GM21423 (cell line): ENCODE data around the gene RASL10A.

Experiments used
- ATAC-seq: cut with Tn5 transposase; IDR thresholded peaks from one replicate; pipeline ENCODE4 v1.9.1; 2021; ENCODE audit warnings: mild to moderate bottlenecking, moderate library complexity; ENCODE audit not compliant: unreplicated experiment

RASL10A gene

GRCh38 chr22:29325356-29325755 is 9.9 kb upstream of the RASL10A start:
- no peak for ATAC-seq

GRCh38 chr22:29323641-29324040 is 8.1 kb upstream of the RASL10A start:
- no peak for ATAC-seq

DNA sequence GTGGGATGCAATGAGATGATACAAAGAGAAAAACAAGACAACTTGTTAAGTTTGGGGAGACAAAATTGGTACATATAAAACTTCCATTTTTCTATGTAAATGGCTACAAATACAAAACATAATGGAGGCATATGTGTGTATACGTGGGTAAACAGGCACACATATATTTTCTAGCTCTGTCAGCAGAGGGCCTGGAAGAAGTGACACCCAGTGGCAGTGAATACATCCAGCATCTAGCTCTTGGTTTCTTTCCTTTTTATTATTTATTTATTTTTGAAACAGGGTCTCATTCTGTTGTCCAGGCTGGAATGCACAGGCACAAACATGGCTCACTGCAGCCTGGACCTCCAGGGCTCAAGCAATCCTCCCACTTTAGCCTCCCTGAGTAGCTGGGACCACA is 5.0 kb upstream of the RASL10A start:
- ATAC-seq, result no peak

DNA sequence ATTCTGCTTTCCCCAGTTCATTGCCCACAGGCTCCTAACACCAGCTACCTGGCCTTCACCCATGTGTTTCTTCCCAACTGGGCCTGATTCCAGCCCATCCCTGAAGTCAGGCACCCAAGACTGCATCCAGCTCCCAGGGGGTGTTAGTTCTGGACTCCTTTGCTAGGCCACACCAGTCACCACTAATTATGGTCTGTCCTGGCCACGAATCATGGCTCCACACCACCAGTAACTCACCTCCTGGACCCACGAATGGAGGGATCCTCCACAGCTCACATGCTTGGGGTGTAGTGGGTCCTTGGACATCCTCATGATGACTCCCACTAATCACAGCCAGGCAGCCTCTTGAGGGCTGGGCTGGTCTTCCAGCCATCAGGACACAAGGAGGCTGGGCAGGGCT is 3.6 kb upstream of the RASL10A start:
- no peak for ATAC-seq

DNA sequence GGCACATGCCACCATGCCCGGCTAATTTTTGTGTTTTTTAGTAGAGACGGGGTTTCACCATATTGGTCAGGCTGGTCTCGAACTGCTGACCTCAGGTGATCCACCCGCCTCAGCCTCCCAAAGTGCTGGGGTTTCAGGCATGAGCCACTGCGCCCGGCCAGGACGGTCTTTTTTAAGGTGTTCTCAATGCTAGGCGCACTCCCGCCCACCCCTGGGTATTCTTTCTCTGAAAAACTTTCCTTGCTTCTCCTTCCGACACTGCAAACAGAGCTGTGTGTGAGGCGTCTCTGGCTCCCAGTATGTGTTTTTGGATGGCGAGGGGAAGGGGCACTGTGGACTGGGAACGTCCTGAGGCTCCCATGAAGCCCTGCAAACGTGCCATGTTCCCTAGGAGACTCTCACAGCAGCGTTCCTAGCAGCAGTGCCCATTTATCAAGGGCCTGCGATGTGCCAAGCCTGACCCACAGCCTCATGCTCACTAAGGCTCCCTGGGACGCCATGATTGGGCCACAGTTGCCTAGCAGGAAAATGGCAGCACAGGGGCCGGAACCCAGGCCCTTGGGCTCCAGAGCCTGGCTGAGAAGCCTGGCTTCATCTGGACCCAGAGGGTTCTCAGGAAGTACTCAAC is 2.4 kb upstream of the RASL10A start:
- no peak for ATAC-seq

DNA sequence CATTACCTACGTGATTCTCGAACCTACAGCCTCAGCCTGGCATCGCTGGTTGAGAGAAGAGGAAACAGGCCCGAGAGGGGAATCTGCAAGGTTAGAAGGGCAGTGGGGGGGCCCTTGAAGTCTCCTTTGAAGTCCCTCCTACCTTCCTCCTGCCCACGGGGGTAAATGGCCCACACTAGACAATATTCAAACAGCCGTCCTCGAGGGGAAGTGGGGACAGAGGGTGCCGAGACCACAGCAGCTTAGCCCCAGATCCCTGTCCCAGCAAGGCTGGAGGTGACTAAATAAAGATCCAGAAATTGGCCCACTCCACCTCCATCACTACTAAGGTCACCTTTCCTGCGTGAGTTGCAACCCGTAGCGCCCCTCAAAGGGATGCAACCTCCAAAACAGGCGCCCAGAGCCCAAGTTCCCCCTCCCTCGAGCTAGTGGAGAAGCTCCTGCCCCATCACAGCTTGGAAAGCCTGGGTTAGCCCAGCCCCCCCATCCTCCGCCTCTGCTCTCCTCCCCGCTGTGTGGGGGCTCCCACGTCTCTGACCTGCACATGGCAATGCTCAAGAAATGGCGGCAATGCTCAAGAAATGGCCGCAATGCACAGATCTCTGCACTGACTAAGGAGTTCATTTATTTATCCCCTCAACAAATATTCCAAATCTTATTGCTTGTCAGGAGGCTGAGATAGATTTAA is 788 bp upstream of the RASL10A start:
- no peak for ATAC-seq

- no peak for ATAC-seq
Observed at GRCh38 chr22:29314537-29315285, 786 bp downstream of the RASL10A start.

- no peak for ATAC-seq
Observed at GRCh38 chr22:29313576-29314466, 1.7 kb downstream of the RASL10A start.

DNA sequence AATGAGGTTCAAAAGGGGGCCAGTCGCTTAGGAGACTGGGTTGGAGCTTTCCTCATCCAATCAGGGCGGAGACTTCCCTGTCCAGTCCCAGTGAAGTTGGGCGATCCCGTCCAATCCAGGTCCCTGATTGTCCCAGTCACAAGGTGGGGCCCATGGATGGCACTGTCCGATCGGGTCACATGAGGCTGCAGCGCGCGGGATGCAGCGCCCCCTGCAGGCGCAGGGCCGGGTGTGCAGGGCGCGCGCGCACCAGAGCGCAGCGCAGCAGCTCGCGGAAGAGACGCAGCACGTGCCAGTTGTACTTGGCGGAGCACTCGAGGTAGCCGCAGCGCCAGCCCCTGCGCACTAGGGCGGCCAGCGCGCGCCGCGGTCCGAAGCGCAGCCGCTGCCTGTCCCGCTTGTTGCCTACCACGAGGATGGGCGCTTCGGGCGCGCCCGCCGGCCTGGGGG is 2.3 kb downstream of the RASL10A start:
- ATAC-seq, result no peak

GRCh38 chr22:29312218-29313125 is 3.0 kb downstream of the RASL10A start:
- ATAC-seq, result no peak

- ATAC-seq, result no peak
Observed at GRCh38 chr22:29311464-29312217, 3.9 kb downstream of the RASL10A start.

GRCh38 chr22:29310863-29311339 is 4.6 kb downstream of the RASL10A start:
- no peak for ATAC-seq

DNA sequence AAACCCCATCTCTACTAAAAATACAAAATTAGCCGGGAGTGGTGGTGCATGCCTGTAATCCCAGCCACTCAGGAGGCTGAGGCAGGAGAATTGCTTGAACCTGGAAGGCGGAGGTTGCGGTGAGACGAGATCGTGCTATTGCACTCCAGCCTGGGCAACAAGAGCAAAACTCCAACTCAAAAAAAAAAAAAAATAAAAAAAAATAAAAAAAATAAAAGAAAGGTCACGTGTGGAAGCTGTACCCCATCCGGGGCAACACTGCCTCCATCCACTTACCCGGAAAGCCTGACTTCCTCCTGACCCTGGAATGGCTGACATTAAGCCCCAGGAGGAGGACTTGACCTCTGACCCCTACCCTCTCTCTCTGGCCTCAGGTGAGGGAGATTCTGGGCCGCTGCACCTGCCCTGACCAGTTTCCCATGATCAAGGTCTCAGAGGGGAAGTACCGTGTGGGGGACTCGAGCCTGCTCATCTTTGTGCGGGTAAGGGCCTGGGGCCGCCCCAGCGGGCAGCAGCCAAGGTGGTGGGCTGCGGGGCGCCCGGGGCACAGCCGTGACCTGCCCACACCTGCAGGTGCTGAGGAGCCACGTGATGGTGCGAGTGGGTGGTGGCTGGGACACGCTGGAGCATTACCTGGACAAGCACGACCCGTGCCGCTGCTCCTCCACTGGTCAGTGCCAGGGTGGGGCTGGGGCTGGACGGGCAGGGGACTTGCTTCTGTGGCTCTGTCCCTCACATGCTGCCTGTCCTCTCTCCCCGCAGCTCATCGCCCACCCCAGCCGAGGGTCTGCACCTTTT is 5.2 kb downstream of the RASL10A start:
- ATAC-seq, result no peak

GRCh38 chr22:29309332-29310064 is 6.0 kb downstream of the RASL10A start:
- no peak for ATAC-seq

GRCh38 chr22:29308791-29309262 is 6.7 kb downstream of the RASL10A start:
- no peak for ATAC-seq

DNA sequence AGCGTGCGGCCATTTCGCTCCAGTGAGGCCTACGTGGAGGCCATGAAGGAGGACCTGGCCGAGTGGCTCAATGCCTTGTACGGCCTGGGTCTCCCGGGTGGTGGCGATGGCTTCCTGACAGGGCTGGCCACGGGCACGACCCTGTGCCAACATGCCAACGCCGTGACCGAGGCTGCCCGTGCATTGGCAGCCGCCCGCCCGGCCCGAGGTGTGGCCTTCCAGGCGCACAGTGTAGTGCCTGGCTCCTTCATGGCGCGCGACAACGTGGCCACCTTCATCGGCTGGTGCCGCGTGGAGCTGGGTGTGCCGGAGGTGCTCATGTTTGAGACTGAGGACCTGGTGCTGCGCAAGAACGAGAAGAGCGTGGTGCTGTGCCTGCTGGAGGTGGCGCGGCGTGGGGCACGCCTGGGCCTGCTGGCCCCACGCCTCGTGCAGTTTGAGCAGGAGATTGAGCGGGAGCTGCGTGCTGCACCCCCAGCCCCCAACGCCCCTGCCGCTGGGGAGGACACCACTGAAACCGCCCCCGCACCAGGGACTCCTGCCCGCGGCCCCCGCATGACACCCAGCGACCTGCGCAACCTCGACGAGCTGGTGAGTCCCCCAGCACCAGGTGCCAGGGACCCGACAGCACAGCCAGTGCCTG is 7.2 kb downstream of the RASL10A start:
- no peak for ATAC-seq

- ATAC-seq, result no peak
Observed at GRCh38 chr22:29307596-29308147, 7.8 kb downstream of the RASL10A start.
